Subcutaneous abdominal adipose tissue (tissue), 5 donors: Measurements from ENCODE around the gene ZNF628.

Experiments used
- H3K27ac ChIP-seq: one replicate; pipeline ENCODE4 v1.7.0; 2013; ENCODE audit warnings: low read depth, mild to moderate bottlenecking, inconsistent platforms, low read length, moderate library complexity
- H3K27me3 ChIP-seq, 5 donors: one replicate each; pipeline ENCODE4 v1.7.0; 2013; ENCODE audit warnings: low read length in 5 of 5, inconsistent platforms in 1 of 5; ENCODE audit not compliant: control insufficient read depth in 5 of 5, insufficient read depth in 4 of 5
- H3K36me3 ChIP-seq, 5 donors: one replicate each; pipeline ENCODE4 v1.7.0; 2013; ENCODE audit warnings: low read length in 5 of 5; ENCODE audit not compliant: control insufficient read depth in 5 of 5, insufficient read depth in 5 of 5
- H3K4me1 ChIP-seq, 5 donors: one replicate each; pipeline ENCODE4 v1.7.0; 2013; ENCODE audit warnings: low read length in 5 of 5, mild to moderate bottlenecking in 3 of 5, moderate library complexity in 1 of 5; ENCODE audit not compliant: control insufficient read depth in 5 of 5, insufficient read depth in 5 of 5
- H3K4me3 ChIP-seq, 5 donors: one replicate each; pipeline ENCODE4 v1.7.0; 2013; ENCODE audit warnings: low read length in 5 of 5, low read depth in 1 of 5
- H3K9ac ChIP-seq, 5 donors: one replicate each; pipeline ENCODE4 v1.7.0; 2013; ENCODE audit warnings: low read length in 5 of 5, mild to moderate bottlenecking in 4 of 5, moderate library complexity in 3 of 5
- H3K9me3 ChIP-seq, 5 donors: one replicate each; pipeline ENCODE4 v1.7.0; 2013; ENCODE audit warnings: low read length in 5 of 5; ENCODE audit not compliant: control insufficient read depth in 5 of 5
- donor health status: healthy.
- donor health status: healthy.
- donor health status: healthy.
- donor health status: healthy.
- donor health status: healthy.

Gene ZNF628

DNA sequence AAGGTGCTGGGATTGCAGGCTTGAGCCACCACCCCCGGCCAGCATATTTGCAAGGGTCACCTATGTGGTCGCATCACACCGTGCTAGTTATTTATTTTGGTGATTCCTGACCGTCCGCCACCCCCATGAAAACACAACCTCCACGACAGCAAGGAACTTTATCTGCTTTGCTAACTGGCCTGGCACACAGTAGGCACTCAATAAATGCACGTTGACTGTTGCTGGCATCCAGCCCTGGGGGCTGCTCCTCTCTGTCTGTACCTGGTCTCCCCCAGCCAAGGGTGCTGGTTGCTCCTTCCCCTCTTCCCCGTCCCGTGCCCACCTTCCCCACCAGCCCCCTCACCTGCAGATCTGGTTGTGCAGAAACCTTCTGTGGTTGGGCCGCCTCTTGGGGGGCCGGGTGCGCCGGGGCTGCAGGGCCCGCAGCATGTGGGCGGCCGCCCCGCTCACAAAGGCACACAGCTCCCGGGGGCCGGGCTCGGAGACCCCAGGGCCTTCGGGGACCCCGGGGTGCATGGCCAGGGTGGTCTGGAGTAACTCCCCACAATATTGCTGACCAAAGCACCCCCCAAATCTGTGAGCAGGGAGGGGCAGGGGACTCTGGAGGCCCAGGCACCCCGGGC is 12.3 kb upstream of the ZNF628 start:
- no peak overlapping the region for H3K4me3 ChIP-seq
- H3K4me1 ChIP-seq, result peaks cover 3 to 39% (median 36%) of the 10 kb centered on the region in 5 donors
- no peaks in the 10 kb centered on the region for H3K9me3 ChIP-seq
- no peaks in the 10 kb centered on the region for H3K36me3 ChIP-seq
- no peak overlapping the region for H3K9ac ChIP-seq
- H3K27me3 ChIP-seq, result no peaks in the 10 kb centered on the region
- no peak overlapping the region for H3K27ac ChIP-seq

GRCh38 chr19:55464662-55465054 is 11.8 kb upstream of the ZNF628 start, which contains the start of gene C19orf85:
Gene C19orf85, minus strand, starts transcription at chr19:55464751. Its CDS starts 197 bp downstream, at chr19:55464554.
- Histone ChIP-seq H3K9ac (no peak within 1 kb of the TSS), H3K27ac (no peak within 1 kb of the TSS), H3K9me3 (no peaks in the 10 kb centered on the region), H3K4me3 (no peak within 1 kb of the TSS), H3K36me3 (no peaks in the 10 kb centered on the region), H3K27me3 (no peaks in the 10 kb centered on the region), H3K4me1 (peaks cover 3 to 35% (median 34%) of the 10 kb centered on the region in 5 donors)

- Histone ChIP-seq H3K27ac (no peak overlapping the region), H3K9me3 (no peaks in the 10 kb centered on the region), H3K9ac (no peak overlapping the region), H3K4me3 (no peak overlapping the region), H3K36me3 (no peaks in the 10 kb centered on the region), H3K4me1 (peaks cover 3 to 25% (median 24%) of the 10 kb centered on the region in 5 donors), H3K27me3 (no peaks in the 10 kb centered on the region)
Measured at GRCh38 chr19:55465460-55466240, 10.8 kb upstream of the ZNF628 start.

GRCh38 chr19:55466241-55466614 is 10.2 kb upstream of the ZNF628 start:
- Histone ChIP-seq H3K27ac (no peak overlapping the region), H3K4me1 (peaks cover 3 to 20% (median 18%) of the 10 kb centered on the region in 5 donors), H3K9me3 (no peaks in the 10 kb centered on the region), H3K27me3 (no peaks in the 10 kb centered on the region), H3K36me3 (no peaks in the 10 kb centered on the region), H3K9ac (no peak overlapping the region), H3K4me3 (no peak overlapping the region)

GRCh38 chr19:55467236-55468053 is 9.0 kb upstream of the ZNF628 start:
- no peaks in the 10 kb centered on the region for H3K9me3 ChIP-seq
- H3K27me3 ChIP-seq, result no peaks in the 10 kb centered on the region
- no peak overlapping the region for H3K9ac ChIP-seq
- H3K4me3 ChIP-seq, result no peak overlapping the region
- H3K4me1 ChIP-seq, result peaks cover 0 to 11% (median 11%) of the 10 kb centered on the region in 5 donors
- no peak overlapping the region for H3K27ac ChIP-seq
- no peaks in the 10 kb centered on the region for H3K36me3 ChIP-seq

GRCh38 chr19:55468054-55468393 is 8.4 kb upstream of the ZNF628 start:
- Histone ChIP-seq H3K9ac (no peak overlapping the region), H3K36me3 (no peaks in the 10 kb centered on the region), H3K27ac (no peak overlapping the region), H3K9me3 (no peaks in the 10 kb centered on the region), H3K4me3 (no peak overlapping the region), H3K4me1 (peaks cover 0 to 10% (median 9%) of the 10 kb centered on the region in 5 donors), H3K27me3 (no peaks in the 10 kb centered on the region)

GRCh38 chr19:55471266-55471665 is 5.2 kb upstream of the ZNF628 start:
- Histone ChIP-seq H3K27ac (no peak overlapping the region), H3K9ac (no peak overlapping the region), H3K4me1 (peaks cover 0 to 22% (median 15%) of the 10 kb centered on the region in 5 donors), H3K36me3 (no peaks in the 10 kb centered on the region), H3K27me3 (peaks cover 0 to 5% (median 0%) of the 10 kb centered on the region in 5 donors), H3K4me3 (no peak overlapping the region), H3K9me3 (no peaks in the 10 kb centered on the region)

- no peak overlapping the region for H3K4me3 ChIP-seq
- no peak overlapping the region for H3K27ac ChIP-seq
- no peak overlapping the region for H3K9ac ChIP-seq
- no peaks in the 10 kb centered on the region for H3K9me3 ChIP-seq
- peaks cover 0 to 24% (median 20%) of the 10 kb centered on the region in 5 donors for H3K4me1 ChIP-seq
- no peaks in the 10 kb centered on the region for H3K36me3 ChIP-seq
- H3K27me3 ChIP-seq, result peaks cover 0 to 5% (median 0%) of the 10 kb centered on the region in 5 donors
Measured at GRCh38 chr19:55472463-55472862, 4.0 kb upstream of the ZNF628 start.

DNA sequence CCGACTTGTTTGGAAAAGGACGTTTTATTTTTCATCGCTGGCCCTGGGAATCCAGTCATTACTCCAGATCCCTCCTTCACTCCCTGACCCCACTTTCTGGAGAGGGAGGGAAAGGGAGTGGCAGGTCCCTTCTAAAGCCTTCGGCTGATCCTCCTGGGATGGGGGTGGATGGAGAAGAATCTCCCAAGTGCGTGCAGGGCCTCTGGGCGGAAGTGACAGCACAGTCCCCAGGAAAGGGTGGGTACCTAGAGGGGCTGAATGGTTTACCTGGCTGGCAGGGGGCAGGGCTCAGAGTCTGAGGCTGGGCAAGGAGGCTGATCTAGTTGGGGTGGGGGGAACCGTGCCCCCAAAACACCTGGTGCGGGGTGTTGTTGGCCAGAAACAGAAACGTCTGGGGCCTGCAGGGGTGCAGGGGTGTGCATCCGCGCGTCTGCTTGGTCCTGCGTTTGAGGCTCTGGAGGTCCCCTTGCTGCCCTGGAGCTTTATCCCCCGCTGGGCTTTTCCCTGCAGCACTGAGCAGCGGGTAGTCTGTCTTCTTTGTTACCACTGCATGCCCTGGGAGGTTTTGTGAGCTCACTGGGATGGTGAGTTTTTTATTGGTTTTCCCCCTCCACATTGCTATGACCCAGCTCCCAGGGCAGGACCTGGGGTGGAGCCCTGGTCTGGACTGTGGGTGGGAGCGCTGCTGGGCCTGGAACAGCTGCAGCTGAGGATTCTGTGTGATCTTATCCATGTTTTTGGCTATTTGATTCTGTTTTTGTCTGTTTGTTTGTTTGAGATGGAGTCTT is 3.0 kb upstream of the ZNF628 start:
- Histone ChIP-seq H3K36me3 (no peaks in the 10 kb centered on the region), H3K9ac (peak overlapping the region in 1 of 5 donors; percentile 30), H3K4me1 (peaks cover 0 to 27% (median 22%) of the 10 kb centered on the region in 5 donors), H3K4me3 (no peak overlapping the region), H3K27ac (no peak overlapping the region), H3K27me3 (peaks cover 0 to 5% (median 0%) of the 10 kb centered on the region in 5 donors), H3K9me3 (no peaks in the 10 kb centered on the region)
